ENCODE results near the gene ERGIC3. TPM values are rescaled to one million over a fixed set of nuclear protein-coding genes. Genes with fewer than 3 reads are reported as not detected.

The ERGIC3 gene
- total and polyA plus RNA-seq, 2 of the 13 experiments (the other 11 are each of a cell fraction or from before 2014, with no cell fraction given), result 407 to 670 TPM

GRCh38 chr20:35571555-35571954 lies 29.7 kb downstream of the ERGIC3 start (continued):
- TF ChIP-seq GATAD2A (CRISPR knock-in tag; IDR thresholded peaks at IDR 0.05), result no peak

GRCh38 chr20:35572838-35573237 lies 31.0 kb downstream of the ERGIC3 start:
- ATAC-seq, result no peak
- ChIA-PET POLR2A (no interaction called here), CTCF (ENCODE audit: low intra/inter-chr PET ratio, low total read pairs) (no interaction called here)
- 57% methylated on average over 4 of the region's 4 CpGs for WGBS (ENCODE audit: low lambda C conversion rate)
- no peak for DNase-seq (ENCODE audit: low spot score)
- in situ Hi-C loops (cut with HindIII; ENCODE audit: extremely low pct_ligation_motif_present, low pct_unique_long_range_greater_than_20kb) (no loop called here), intact Hi-C loops (cut with micrococcal nuclease; ENCODE audit: unreplicated experiment) (no loop called here)
- Histone ChIP-seq H3K9ac (ENCODE audit: insufficient read depth, low read depth, low read length) (no peak overlapping the region), H2AFZ (ENCODE audit: low read length) (no peak overlapping the region), H4K20me1 (ENCODE audit: insufficient read depth, low read length) (no peaks in the 10 kb centered on the region), H3K4me2 (ENCODE audit: low read depth, low read length) (no peak overlapping the region), H3K4me3 (replicated peaks in 1 of 3; ENCODE audit: insufficient read depth in 1 of 3, low read depth in 2 of 3, low read length in 3 of 3) (no peak overlapping the region), H3K27me3 (ENCODE audit: control insufficient read depth in 1 of 2, insufficient read depth in 2 of 2, low read length in 2 of 2) (no peaks in the 10 kb centered on the region), H3K4me1 (ENCODE audit: insufficient read depth, low read length) (peaks cover 15% of the 10 kb centered on the region), H3K79me2 (ENCODE audit: insufficient read depth, low read length) (no peaks in the 10 kb centered on the region), H3K36me3 (replicated peaks in 1 of 2; ENCODE audit: control insufficient read depth in 1 of 2, insufficient read depth in 2 of 2, low read length in 2 of 2) (no peaks in the 10 kb centered on the region), H3K27ac (ENCODE audit: extremely low read length, insufficient read depth, low read length) (no peak overlapping the region), H3K9me3 (ENCODE audit: low read length) (peaks cover 8% of the 10 kb centered on the region)
- no TSS peak for BruUV-seq (replicated peaks)
- no peak for FAIRE-seq
- TF ChIP-seq ZNF446 (CRISPR knock-in tag; IDR thresholded peaks at IDR 0.05) (no peak), THRA (CRISPR knock-in tag; IDR thresholded peaks at IDR 0.05; ENCODE audit: borderline replicate concordance) (no peak), ZNF160 (CRISPR knock-in tag; IDR thresholded peaks at IDR 0.05) (peak; percentile 88)

GRCh38 chr20:35575958-35576357 lies 34.1 kb downstream of the ERGIC3 start:
- POLR2A ChIA-PET, result interaction anchor here (1.8 kb wide), 1 partner anchor 34 kb away, joined by 8 read pairs; the partner anchor contains the start of gene ERGIC3
- Histone ChIP-seq H3K9me3 (ENCODE audit: low read length) (peaks cover 8% of the 10 kb centered on the region), H3K36me3 (replicated peaks in 1 of 2; ENCODE audit: control insufficient read depth in 1 of 2, insufficient read depth in 2 of 2, low read length in 2 of 2) (no peaks in the 10 kb centered on the region), H3K27ac (ENCODE audit: extremely low read length, insufficient read depth, low read length) (no peak overlapping the region), H3K9ac (ENCODE audit: insufficient read depth, low read depth, low read length) (no peak overlapping the region), H3K4me2 (ENCODE audit: low read depth, low read length) (peak overlapping the region; percentile 46), H4K20me1 (ENCODE audit: insufficient read depth, low read length) (no peaks in the 10 kb centered on the region), H3K27me3 (ENCODE audit: control insufficient read depth in 1 of 2, insufficient read depth in 2 of 2, low read length in 2 of 2) (no peaks in the 10 kb centered on the region), H3K4me1 (ENCODE audit: insufficient read depth, low read length) (peaks cover 23% of the 10 kb centered on the region), H2AFZ (ENCODE audit: low read length) (no peak overlapping the region), H3K79me2 (ENCODE audit: insufficient read depth, low read length) (no peaks in the 10 kb centered on the region), H3K4me3 (replicated peaks in 1 of 3; ENCODE audit: insufficient read depth in 1 of 3, low read depth in 2 of 3, low read length in 3 of 3) (no peak overlapping the region)
- no peak for FAIRE-seq
- DNase-seq (ENCODE audit: low spot score), result peak; percentile 62
- ATAC-seq, result peak; percentile 53
- BruUV-seq (replicated peaks), result no TSS peak
- in situ Hi-C loops (cut with HindIII; ENCODE audit: extremely low pct_ligation_motif_present, low pct_unique_long_range_greater_than_20kb), result no loop called here
- CTCF ChIA-PET (ENCODE audit: low intra/inter-chr PET ratio, low total read pairs), result no interaction called here
- intact Hi-C loops (cut with micrococcal nuclease; ENCODE audit: unreplicated experiment), result no loop called here
- WGBS (ENCODE audit: low lambda C conversion rate), result 0% methylated on average over 4 of the region's 4 CpGs
- no peak for TF ChIP-seq ZNF550 (CRISPR knock-in tag; IDR thresholded peaks at IDR 0.05; ENCODE audit: borderline replicate concordance)
- TF ChIP-seq DMAP1 (CRISPR knock-in tag; IDR thresholded peaks at IDR 0.05), result no peak
- TF ChIP-seq HHEX (CRISPR knock-in tag; IDR thresholded peaks at IDR 0.05), result no peak
- peak; percentile 95 for TF ChIP-seq PPARG (CRISPR knock-in tag; conservative IDR thresholded peaks at IDR 0.05)
- TF ChIP-seq, protein P1, sequence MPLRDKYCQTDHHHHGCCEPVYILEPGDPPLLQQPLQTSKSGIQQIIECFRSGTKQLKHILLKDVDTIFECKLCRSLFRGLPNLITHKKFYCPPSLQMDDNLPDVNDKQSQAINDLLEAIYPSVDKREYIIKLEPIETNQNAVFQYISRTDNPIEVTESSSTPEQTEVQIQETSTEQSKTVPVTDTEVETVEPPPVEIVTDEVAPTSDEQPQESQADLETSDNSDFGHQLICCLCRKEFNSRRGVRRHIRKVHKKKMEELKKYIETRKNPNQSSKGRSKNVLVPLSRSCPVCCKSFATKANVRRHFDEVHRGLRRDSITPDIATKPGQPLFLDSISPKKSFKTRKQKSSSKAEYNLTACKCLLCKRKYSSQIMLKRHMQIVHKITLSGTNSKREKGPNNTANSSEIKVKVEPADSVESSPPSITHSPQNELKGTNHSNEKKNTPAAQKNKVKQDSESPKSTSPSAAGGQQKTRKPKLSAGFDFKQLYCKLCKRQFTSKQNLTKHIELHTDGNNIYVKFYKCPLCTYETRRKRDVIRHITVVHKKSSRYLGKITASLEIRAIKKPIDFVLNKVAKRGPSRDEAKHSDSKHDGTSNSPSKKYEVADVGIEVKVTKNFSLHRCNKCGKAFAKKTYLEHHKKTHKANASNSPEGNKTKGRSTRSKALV (CRISPR knock-in tag; IDR thresholded peaks at IDR 0.05), result no peak
- no peak for TF ChIP-seq DZIP1 (CRISPR knock-in tag; IDR thresholded peaks at IDR 0.05)
- TF ChIP-seq ARHGAP35 (CRISPR knock-in tag; IDR thresholded peaks at IDR 0.05; ENCODE audit: borderline replicate concordance), result no peak
